HEK293 (cell line): ENCODE measurements around the gene PNN.

ENCODE experiments used
- CTCF ChIA-PET: fragments of 350-600 bp; formaldehyde crosslinking; extraction: SDS; loops from one replicate; lab custom pipeline; 2021; ENCODE audit warnings: antibody characterized with exemption; lab: Yijun Ruan, JAX
- POLR2A ChIA-PET: fragments of 300-600 bp; formaldehyde crosslinking; extraction: SDS; loops from one replicate; lab custom pipeline; 2020; ENCODE audit warnings: antibody characterized with exemption, inconsistent platforms; lab: Yijun Ruan, JAX
- H3K27ac ChIP-seq: fragments of 200-500 bp; sonication (Bioruptor generic); 2 replicates; pipeline ENCODE4 v1.5.1; 2014; ENCODE audit warnings: low read depth, low read length, control low read depth, inconsistent platforms; ENCODE audit errors: extremely low read depth
- H3K36me3 ChIP-seq, 2 experiments: fragments of 200-500 bp in 1 of 2; sonication (Bioruptor generic) in 1 of 2; 1 replicate in 1 of 2; 2 replicates in 1 of 2; pipeline ENCODE4 v1.5.1; 2014 to 2017; ENCODE audit warnings: inconsistent platforms in 2 of 2, low read length in 2 of 2; ENCODE audit not compliant: control insufficient read depth in 2 of 2, insufficient read depth in 1 of 2
- H3K4me1 ChIP-seq: fragments of 200-500 bp; sonication (Bioruptor generic); 2 replicates; pipeline ENCODE4 v1.5.1; 2014; ENCODE audit warnings: mild to moderate bottlenecking, low read length, inconsistent platforms; ENCODE audit not compliant: control insufficient read depth, insufficient read depth
- H3K4me3 ChIP-seq: 2 replicates; pipeline ENCODE4 v1.5.1; 2011; ENCODE audit warnings: low read depth, mild to moderate bottlenecking, control low read depth, low read length, moderate library complexity
- H3K9me3 ChIP-seq: fragments of 200-500 bp; sonication (Bioruptor generic); 2 replicates; pipeline ENCODE4 v1.5.1; 2014; ENCODE audit warnings: low read depth, low read length, inconsistent platforms; ENCODE audit not compliant: control insufficient read depth, insufficient read depth
- BCL11A ChIP-seq: fragments of 450-650 bp; formaldehyde crosslinking; IDR thresholded peaks from 2 replicates; pipeline ENCODE4 v1.5.1; 2016; ENCODE audit warnings: low read depth, missing biosample characterization, missing genetic modification characterization
- GFI1B ChIP-seq: fragments of 450-650 bp; formaldehyde crosslinking; IDR thresholded peaks from 2 replicates; pipeline ENCODE4 v1.5.1; 2016; ENCODE audit warnings: missing biosample characterization, missing genetic modification characterization
- GLIS2 ChIP-seq: fragments of 450-650 bp; formaldehyde crosslinking; IDR thresholded peaks from 2 replicates; pipeline ENCODE4 v1.5.1; 2016; ENCODE audit warnings: missing biosample characterization, missing genetic modification characterization
- HOXD13 ChIP-seq: sonication (generic); formaldehyde crosslinking; IDR thresholded peaks from 2 replicates; pipeline ENCODE4 v1.8.0; 2022; ENCODE audit warnings: missing genetic modification reagents, borderline replicate concordance
- KLF10 ChIP-seq: fragments of 450-650 bp; IDR thresholded peaks from 2 replicates; pipeline ENCODE4 v1.5.1; 2018; ENCODE audit warnings: missing biosample characterization, mild to moderate bottlenecking, missing genetic modification characterization
- OVOL3 ChIP-seq: fragments of 450-650 bp; formaldehyde crosslinking; IDR thresholded peaks from 2 replicates; pipeline ENCODE4 v1.5.1; 2016; ENCODE audit warnings: missing biosample characterization, missing genetic modification characterization
- REPIN1 ChIP-seq: fragments of 450-650 bp; formaldehyde crosslinking; IDR thresholded peaks from 2 replicates; pipeline ENCODE4 v1.5.1; 2017; ENCODE audit warnings: missing biosample characterization, missing genetic modification characterization, low read depth
- REST ChIP-seq: fragments of 450-650 bp; formaldehyde crosslinking; IDR thresholded peaks from 2 replicates; pipeline ENCODE4 v1.5.1; 2016; ENCODE audit warnings: missing biosample characterization, missing genetic modification characterization
- SCRT1 ChIP-seq: fragments of 450-650 bp; formaldehyde crosslinking; IDR thresholded peaks from 2 replicates; pipeline ENCODE4 v1.5.1; 2016; ENCODE audit warnings: missing biosample characterization, missing genetic modification characterization, borderline replicate concordance
- SP7 ChIP-seq: fragments of 450-650 bp; formaldehyde crosslinking; IDR thresholded peaks from 2 replicates; pipeline ENCODE4 v1.5.1; 2016; ENCODE audit warnings: missing biosample characterization, missing genetic modification characterization
- WT1 ChIP-seq: fragments of 450-650 bp; formaldehyde crosslinking; IDR thresholded peaks from 2 replicates; pipeline ENCODE4 v1.5.1; 2016; ENCODE audit warnings: missing biosample characterization, missing genetic modification characterization
- ZBTB44 ChIP-seq: fragments of 450-650 bp; IDR thresholded peaks from 2 replicates; pipeline ENCODE4 v1.5.1; 2018; ENCODE audit warnings: missing biosample characterization, mild to moderate bottlenecking, missing genetic modification characterization
- ZBTB48 ChIP-seq: fragments of 450-650 bp; formaldehyde crosslinking; IDR thresholded peaks from 2 replicates; pipeline ENCODE4 v1.5.1; 2016; ENCODE audit warnings: missing biosample characterization, missing genetic modification characterization
- ZIC2 ChIP-seq: fragments of 450-650 bp; formaldehyde crosslinking; IDR thresholded peaks from 2 replicates; pipeline ENCODE4 v1.5.1; 2016; ENCODE audit warnings: missing biosample characterization, missing genetic modification characterization
- ZNF10 ChIP-seq: fragments of 450-650 bp; formaldehyde crosslinking; IDR thresholded peaks from 2 replicates; pipeline ENCODE4 v1.5.1; 2017; ENCODE audit warnings: missing biosample characterization, missing genetic modification characterization
- ZNF114 ChIP-seq: fragments of 450-650 bp; formaldehyde crosslinking; IDR thresholded peaks from 2 replicates; pipeline ENCODE4 v1.5.0; 2017; ENCODE audit warnings: missing biosample characterization, missing genetic modification characterization
- ZNF132 ChIP-seq: fragments of 450-650 bp; formaldehyde crosslinking; IDR thresholded peaks from 2 replicates; pipeline ENCODE4 v1.5.1; 2017; ENCODE audit warnings: missing biosample characterization, missing genetic modification characterization, borderline replicate concordance
- ZNF184 ChIP-seq: fragments of 450-650 bp; IDR thresholded peaks from 2 replicates; pipeline ENCODE4 v1.5.1; 2018; ENCODE audit warnings: missing biosample characterization, mild to moderate bottlenecking, missing genetic modification characterization
- ZNF350 ChIP-seq: fragments of 450-650 bp; formaldehyde crosslinking; IDR thresholded peaks from 2 replicates; pipeline ENCODE4 v1.5.0; 2017; ENCODE audit warnings: missing biosample characterization, mild to moderate bottlenecking, missing genetic modification characterization
- ZNF391 ChIP-seq: fragments of 450-650 bp; formaldehyde crosslinking; IDR thresholded peaks from 2 replicates; pipeline ENCODE4 v1.5.1; 2016; ENCODE audit warnings: low read depth, missing biosample characterization, missing genetic modification characterization, borderline replicate concordance
- ZNF473 ChIP-seq: fragments of 450-650 bp; formaldehyde crosslinking; IDR thresholded peaks from 2 replicates; pipeline ENCODE4 v1.5.1; 2017; ENCODE audit warnings: missing biosample characterization, missing genetic modification characterization
- ZNF548 ChIP-seq: fragments of 450-650 bp; formaldehyde crosslinking; IDR thresholded peaks from 2 replicates; pipeline ENCODE4 v1.5.1; 2016; ENCODE audit warnings: missing biosample characterization, missing genetic modification characterization
- ZNF561 ChIP-seq: fragments of 450-650 bp; IDR thresholded peaks from 2 replicates; pipeline ENCODE4 v1.5.1; 2018; ENCODE audit warnings: missing biosample characterization, missing genetic modification characterization, borderline replicate concordance
- ZNF571 ChIP-seq: fragments of 450-650 bp; formaldehyde crosslinking; IDR thresholded peaks from 2 replicates; pipeline ENCODE4 v1.5.0; 2017; ENCODE audit warnings: missing biosample characterization, missing genetic modification characterization
- ZNF660 ChIP-seq: fragments of 450-650 bp; IDR thresholded peaks from 2 replicates; pipeline ENCODE4 v1.5.1; 2018; ENCODE audit warnings: missing biosample characterization, mild to moderate bottlenecking, missing genetic modification characterization
- ZNF768 ChIP-seq: fragments of 450-650 bp; formaldehyde crosslinking; IDR thresholded peaks from 2 replicates; pipeline ENCODE4 v1.5.1; 2018; ENCODE audit warnings: missing biosample characterization, mild to moderate bottlenecking, missing genetic modification characterization
- ZNF777 ChIP-seq: fragments of 450-650 bp; formaldehyde crosslinking; IDR thresholded peaks from 2 replicates; pipeline ENCODE4 v1.5.1; 2017; ENCODE audit warnings: missing biosample characterization, missing genetic modification characterization, borderline replicate concordance
- TF ChIP-seq, protein P1 (sequence below): fragments of 450-650 bp; formaldehyde crosslinking; IDR thresholded peaks from 2 replicates; pipeline ENCODE4 v1.5.1; 2016; ENCODE audit warnings: missing biosample characterization, missing genetic modification characterization

Gene PNN

GRCh38 chr14:39154594-39155189 lies 20.4 kb upstream of the PNN start:
- no peaks in the 10 kb centered on the region for H3K4me1 ChIP-seq
- H3K9me3 ChIP-seq = no peaks in the 10 kb centered on the region
- H3K27ac ChIP-seq = no peak overlapping the region
- no peak for TF ChIP-seq ZNF777
- TF ChIP-seq OVOL3 (tag by site-specific recombination) = no peak
- no peak for TF ChIP-seq ZBTB48 (tag by site-specific recombination)
- TF ChIP-seq SCRT1 (tag by site-specific recombination) = no peak
- no peak for TF ChIP-seq HOXD13 (CRISPR knock-in tag)
- no peak for TF ChIP-seq KLF10
- TF ChIP-seq ZNF660 = no peak
- no peak for TF ChIP-seq WT1
- TF ChIP-seq ZIC2 (tag by site-specific recombination) = no peak
- no peak for TF ChIP-seq ZNF184 (tag by site-specific recombination)
- TF ChIP-seq ZNF114 (tag by site-specific recombination) = no peak
- TF ChIP-seq SP7 = no peak
- ChIA-PET POLR2A (interaction anchor here (3.6 kb wide), 1 partner anchor 15 kb away, joined by 18 read pairs; the partner anchor contains the start of gene TRAPPC6B), CTCF (no interaction called here)
- H3K36me3 ChIP-seq = peaks cover 53 to 62% of the 10 kb centered on the region in 2 experiments
- H3K4me3 ChIP-seq = no peak overlapping the region

DNA sequence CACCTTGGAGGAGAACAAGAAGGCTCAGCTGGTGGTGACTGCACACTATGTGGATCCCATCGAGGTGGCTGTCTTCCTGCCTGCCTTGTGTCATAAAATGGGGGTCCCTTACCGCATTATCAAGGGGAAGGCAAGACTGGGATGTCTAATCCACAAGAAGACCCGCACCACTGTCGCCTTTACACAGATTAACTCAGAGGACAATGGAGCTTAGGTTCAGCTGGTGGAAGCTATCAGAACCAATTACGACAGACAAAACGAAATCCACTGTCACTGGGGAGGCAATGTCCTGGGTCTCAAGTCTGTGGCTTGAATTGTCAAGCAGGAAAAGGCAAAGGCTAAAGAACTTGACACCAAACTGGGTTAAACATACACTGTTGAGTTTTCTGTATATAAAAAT lies 17.6 kb upstream of the PNN start:
- Histone ChIP-seq H3K4me1 (no peaks in the 10 kb centered on the region), H3K27ac (no peak overlapping the region), H3K4me3 (no peak overlapping the region), H3K9me3 (no peaks in the 10 kb centered on the region), H3K36me3 (peaks cover 35 to 61% of the 10 kb centered on the region in 2 experiments)
- ChIA-PET POLR2A (interaction anchor here (0.7 to 2.2 kb wide), 3 partner anchors 13 to 110 kb away, joined by 3 to 11 read pairs (median 3); partner anchors contain the start of gene TRAPPC6B), CTCF (no interaction called here)
- TF ChIP-seq ZNF391 = no peak
- no peak for TF ChIP-seq ZNF561
- TF ChIP-seq ZNF548 (tag by site-specific recombination) = no peak
- no peak for TF ChIP-seq BCL11A (tag by site-specific recombination)
- TF ChIP-seq ZBTB44 (tag by site-specific recombination) = no peak
- no peak for TF ChIP-seq GLIS2 (tag by site-specific recombination)
- TF ChIP-seq, protein P1, sequence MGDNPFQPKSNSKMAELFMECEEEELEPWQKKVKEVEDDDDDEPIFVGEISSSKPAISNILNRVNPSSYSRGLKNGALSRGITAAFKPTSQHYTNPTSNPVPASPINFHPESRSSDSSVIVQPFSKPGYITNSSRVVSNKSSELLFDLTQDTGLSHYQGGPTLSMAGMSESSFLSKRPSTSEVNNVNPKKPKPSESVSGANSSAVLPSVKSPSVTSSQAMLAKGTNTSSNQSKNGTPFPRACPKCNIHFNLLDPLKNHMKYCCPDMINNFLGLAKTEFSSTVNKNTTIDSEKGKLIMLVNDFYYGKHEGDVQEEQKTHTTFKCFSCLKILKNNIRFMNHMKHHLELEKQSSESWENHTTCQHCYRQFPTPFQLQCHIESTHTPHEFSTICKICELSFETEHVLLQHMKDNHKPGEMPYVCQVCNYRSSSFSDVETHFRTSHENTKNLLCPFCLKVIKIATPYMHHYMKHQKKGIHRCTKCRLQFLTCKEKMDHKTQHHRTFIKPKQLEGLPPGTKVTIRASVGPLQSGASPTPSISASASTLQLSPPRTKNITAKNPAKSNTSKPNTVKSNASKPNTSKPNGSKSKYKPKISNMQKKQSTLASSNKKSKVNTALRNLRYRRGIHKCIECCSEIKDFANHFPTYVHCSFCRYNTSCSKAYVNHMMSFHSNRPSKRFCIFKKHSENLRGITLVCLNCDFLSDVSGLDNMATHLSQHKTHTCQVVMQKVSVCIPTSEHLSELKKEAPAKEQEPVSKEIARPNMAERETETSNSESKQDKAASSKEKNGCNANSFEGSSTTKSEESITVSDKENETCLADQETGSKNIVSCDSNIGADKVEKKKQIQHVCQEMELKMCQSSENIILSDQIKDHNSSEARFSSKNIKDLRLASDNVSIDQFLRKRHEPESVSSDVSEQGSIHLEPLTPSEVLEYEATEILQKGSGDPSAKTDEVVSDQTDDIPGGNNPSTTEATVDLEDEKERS (tag by site-specific recombination) = no peak
- no peak for TF ChIP-seq ZNF10 (tag by site-specific recombination)
- no peak for TF ChIP-seq ZNF350 (tag by site-specific recombination)
- TF ChIP-seq REPIN1 = no peak
- no peak for TF ChIP-seq ZNF768 (tag by site-specific recombination)
- TF ChIP-seq GFI1B (tag by site-specific recombination) = no peak
- TF ChIP-seq ZNF473 = no peak
- TF ChIP-seq ZNF571 (tag by site-specific recombination) = no peak
- TF ChIP-seq ZNF184 (tag by site-specific recombination) = no peak
- TF ChIP-seq REST = no peak
- no peak for TF ChIP-seq ZNF132
